NCI-H2227 (cell line): ENCODE results near the gene MAP1LC3B.
"Not testable (repeated sequence)": the region's sequence is repeated elsewhere in the genome, so short reads cannot be mapped to it uniquely, and the experiment has no call there.

Experiments used
- DNase-seq: peaks from one replicate; lab custom pipeline; 2025; ENCODE audit not compliant: unreplicated experiment; lab: John Stamatoyannopoulos, UW

The MAP1LC3B gene

GRCh38 chr16:87360862-87361610, 31.1 kb upstream of the MAP1LC3B start:
- DNase-seq, result no peak

DNA sequence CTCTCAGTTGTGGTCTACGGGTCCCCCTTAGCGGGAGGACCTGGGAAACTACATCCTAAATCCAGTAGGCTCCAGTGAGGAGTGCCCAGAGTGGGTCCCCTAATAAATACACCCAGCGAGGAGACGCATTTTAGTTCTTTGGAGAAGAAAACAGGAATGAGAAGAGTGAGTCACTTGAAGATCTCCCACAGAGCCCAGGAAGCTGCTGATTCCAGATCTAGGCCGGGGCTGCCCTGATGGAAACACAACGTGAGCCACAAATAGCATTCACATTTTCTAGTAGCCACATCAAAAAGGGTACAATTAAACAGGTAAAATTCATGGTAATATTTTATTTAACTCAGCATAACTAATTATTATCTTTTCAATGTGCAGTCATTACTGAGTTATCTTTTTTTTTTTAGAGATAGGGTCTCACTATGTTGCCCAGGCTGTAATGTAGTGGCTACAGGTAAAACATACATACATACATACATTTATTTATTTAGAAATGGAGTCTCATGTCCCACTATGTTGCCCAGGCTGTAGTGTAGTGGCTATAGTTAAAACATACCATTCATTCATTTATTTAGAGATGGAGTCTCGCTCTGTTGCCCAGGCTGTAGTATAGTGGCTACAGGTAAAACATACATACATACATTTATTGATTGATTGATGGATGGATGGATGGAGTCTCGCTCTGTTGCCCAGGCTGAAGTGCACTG, 30.1 kb upstream of the MAP1LC3B start:
- no peak for DNase-seq

DNA sequence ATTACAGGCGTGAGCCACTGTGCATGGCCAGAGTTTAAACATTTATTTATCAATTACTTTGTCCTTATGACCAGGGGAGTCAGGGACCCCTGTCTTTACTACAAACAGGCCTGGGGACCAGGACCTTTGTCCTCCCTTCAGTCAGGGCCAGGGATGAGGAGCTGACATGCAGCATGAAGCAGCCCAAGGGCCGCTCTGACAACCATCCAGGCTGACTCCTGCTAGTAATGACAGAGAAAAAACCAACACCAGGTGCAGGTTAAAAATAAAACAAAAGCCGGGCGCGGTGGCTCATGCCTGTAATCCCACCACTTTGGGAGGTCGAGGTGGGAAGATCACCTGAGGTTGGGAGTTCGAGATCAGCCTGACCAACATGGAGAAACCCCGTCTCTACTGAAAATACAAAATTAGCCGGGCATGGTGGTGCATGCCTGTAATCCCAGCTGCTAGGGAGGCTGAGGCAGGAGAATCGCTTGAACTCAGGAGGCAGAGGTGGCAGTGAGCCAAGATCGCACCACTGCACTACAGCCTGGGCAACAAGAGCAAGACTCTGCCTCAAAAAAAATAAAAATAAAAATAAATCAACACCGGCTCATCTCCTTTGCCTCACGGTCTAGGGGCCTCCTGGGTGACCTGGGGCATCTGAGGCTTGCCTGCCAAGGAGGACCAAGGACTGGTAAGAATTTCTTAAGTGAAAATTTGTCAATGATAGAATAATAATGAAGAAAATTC, 29.1 kb upstream of the MAP1LC3B start:
- not testable (repeated sequence) for DNase-seq

GRCh38 chr16:87363771-87364455, 28.2 kb upstream of the MAP1LC3B start:
- no peak for DNase-seq

DNA sequence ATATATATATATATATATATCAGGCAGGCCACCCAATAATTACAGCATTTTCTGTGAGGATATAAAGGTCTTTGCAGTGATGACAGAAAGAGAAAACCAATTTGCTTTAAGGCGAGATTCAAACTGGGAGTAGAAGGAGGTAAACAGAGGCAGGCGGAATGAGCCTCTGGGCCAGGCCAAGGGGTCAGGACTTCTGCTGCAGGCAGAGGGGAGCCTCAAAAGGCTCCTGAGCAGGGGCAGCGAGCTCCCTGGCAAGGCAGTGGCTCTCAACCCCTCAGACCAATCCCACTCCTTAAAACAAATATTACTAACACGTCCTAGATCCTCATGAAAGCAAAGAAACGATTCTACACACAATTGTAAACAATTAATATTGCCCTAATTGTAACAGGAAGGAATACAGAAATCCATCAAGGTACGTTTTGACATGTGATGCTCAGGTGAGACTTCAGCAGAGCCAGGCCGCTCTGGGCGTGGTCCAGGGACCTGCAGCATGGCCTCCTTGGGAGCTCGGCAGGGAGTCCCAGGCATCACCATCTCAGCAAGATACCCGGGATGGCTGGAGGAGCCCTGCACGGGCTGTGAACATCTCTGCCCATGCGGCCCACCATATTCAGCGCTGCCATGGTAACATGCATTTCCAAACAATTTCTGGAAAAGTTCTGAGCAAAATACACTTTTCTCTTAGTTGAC, 27.0 kb upstream of the MAP1LC3B start:
- DNase-seq, result no peak

GRCh38 chr16:87366288-87366687, 25.8 kb upstream of the MAP1LC3B start:
- DNase-seq, result no peak

GRCh38 chr16:87366930-87367329, 25.2 kb upstream of the MAP1LC3B start:
- DNase-seq, result no peak

GRCh38 chr16:87367529-87367928, 24.6 kb upstream of the MAP1LC3B start:
- no peak for DNase-seq

GRCh38 chr16:87368029-87368770, 23.9 kb upstream of the MAP1LC3B start:
- no peak for DNase-seq

DNA sequence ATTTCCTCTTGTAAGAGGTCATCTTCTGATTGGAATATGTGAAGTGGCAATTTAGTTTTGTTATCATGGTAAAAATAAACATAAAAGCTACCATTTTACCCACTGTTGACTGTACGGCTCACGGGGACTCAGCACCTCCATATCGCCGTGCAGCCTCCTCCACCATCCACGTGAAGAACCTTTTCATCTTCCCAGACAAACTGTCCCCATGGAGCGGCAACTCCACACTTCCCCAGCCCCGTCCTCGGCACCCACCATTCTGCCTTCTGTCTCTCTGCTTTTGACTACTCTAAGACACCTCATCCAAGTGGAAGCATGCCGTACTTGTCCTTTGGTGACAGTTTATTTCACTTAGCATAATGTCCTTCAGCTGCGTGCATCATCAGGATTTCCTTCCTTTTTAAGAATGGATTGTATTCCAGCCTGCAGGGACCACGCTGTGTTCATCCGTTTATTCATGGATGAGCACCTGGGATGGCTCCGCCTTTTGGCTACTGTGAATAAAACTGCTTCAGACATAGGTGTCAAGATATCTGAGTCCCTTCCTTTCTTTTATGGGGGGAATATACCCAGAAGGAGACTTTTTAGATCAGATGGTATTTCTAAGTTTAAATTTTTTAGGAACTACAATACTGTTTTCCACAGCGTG, 22.9 kb upstream of the MAP1LC3B start:
- no peak for DNase-seq

DNA sequence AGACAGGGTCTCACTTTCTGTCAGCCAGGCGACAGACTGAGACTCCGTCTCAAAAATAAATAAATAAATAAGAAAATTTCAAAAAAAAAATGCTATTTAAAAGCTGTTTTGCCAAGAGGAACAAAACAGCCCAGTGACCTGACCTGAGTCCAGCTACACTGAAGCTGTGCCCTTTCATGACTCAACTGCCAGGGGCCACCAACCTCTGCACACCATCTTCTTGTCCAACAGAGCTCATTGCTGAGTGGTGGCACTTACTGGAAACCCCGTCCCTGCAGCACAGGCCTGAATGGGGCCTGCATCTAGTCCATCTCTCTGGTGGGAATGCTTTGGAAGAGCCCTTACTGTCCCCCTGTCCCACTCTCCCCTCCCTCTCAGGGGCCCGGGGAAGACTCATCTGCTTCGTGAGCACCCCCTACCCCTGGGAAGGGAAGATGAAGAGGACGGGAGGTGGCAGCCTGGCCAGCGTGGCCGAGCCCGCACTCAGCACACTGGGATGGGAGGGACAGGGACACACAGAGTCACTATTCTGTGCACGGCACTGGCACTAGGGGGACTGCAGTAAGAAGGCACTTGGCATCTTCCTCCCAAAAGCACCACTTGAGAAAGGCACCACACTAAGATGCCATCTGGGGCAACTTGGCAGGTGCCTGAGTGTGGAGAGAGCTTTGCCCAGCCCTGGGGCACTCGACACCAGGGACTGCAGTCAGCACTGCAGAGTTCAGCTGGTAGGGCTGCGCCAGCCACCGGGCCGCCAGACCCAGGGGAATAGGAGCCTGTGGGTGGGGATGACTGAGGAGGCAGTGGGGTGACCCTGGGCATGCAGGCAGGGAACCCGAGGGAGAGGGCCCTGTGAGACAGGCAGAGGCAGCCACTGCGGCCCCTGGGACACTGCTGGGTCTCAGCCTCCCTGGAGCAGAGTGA, 22.1 kb upstream of the MAP1LC3B start:
- DNase-seq, result no peak

GRCh38 chr16:87371261-87371866, 20.8 kb upstream of the MAP1LC3B start:
- DNase-seq, result no peak

DNA sequence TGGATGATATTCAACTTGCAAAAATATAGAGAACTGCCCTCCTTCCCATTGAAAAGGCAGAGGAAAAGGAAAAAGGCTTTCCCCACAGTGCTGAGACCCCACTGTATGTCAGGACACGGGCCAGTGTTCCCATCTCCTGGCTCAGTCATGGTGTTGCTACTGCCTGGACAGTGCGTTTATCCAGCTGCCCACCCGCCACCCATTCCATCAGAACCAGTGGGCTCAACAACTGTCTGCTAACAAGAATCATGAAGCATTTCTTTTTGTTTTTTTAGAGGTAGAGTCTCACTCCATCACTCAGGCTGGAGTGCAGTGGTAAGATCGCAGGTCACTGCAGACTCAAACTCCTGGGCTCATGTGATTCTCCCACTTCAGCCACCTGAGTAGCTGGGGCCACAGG, 19.8 kb upstream of the MAP1LC3B start:
- DNase-seq, result no peak

- DNase-seq, result no peak
These were observed 17.8 kb upstream of the MAP1LC3B start for GRCh38 chr16:87374313-87374712.

DNA sequence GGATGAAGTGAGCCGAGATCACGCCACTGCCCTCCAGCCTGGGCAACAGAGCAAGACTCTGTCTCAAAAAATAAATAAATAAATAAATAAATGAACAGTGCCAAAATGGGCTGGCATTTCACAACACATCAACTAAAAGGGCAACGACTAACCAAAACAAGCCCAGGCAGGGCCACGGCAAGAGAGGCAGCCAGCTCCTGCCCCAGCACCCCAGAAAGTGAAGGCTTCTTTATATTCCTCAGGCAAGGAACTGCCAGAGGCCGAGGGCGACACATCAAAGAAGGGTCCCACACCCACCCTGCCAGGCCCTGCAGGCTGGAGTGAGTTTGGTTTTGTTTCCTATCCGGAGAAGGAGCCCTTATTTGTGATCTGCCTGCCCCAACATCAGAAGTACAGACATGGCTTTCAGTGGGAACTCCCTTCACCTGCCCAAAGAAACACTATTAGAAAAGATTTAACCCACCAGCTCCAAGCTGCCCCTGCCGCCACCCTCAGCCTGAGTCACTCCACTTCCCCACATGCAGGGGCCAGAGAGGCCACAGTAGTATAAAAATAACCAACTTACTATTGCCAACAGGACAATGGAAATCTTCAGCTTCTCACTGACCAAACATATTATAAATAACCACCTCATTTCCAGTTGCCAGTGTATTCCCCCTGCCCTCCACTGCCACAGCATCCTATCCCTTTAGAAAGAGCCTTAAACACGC, 16.6 kb upstream of the MAP1LC3B start:
- no peak for DNase-seq

DNA sequence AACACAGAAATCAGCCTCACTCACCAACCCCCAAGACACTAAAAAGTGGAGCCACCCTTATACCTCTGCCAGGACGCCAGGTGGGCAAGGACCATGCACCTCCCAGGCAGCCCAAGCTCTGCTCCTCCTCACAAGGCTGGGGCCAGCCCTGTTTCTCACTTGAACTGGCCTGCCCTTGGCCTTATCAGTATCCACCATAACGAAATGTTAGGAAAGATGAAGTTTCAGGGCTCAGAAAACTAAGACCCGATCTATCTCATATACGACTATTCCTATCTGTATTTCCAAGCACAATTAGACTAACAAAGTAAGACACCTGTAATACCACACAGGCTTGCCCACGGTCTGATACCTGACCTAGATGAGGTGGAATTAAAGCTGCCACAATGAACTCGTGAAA, 15.5 kb upstream of the MAP1LC3B start:
- no peak for DNase-seq

GRCh38 chr16:87379312-87379752, 12.8 kb upstream of the MAP1LC3B start:
- not testable (repeated sequence) for DNase-seq
